Adipose tissue (tissue), 3 donors: Measurements from ENCODE around the gene PRXL2B. TPM values are rescaled to one million over a fixed set of nuclear protein-coding genes. Genes with fewer than 3 reads are reported as not detected.
"Not testable (repeated sequence)": the region's sequence is repeated elsewhere in the genome, so short reads cannot be mapped to it uniquely, and the experiment has no call there.

Source experiments
- H3K27ac ChIP-seq: one replicate; pipeline ENCODE4 v1.5.1; 2013; ENCODE audit warnings: low read depth, low read length
- WGBS, 3 donors: extraction: QIAGEN DNeasy Blood & Tissue Kit; methylation state at CpG; one replicate each; pipeline ENCODE4 v1.1.7; 2013; 5-methylcytosine and 5-hydroxymethylcytosine counted together
- polyA plus RNA-seq, 3 donors: library from polyadenylated mRNA; stranded (reverse); fragments of 200-250 nt; gene quantifications; one replicate each; pipeline ENCODE4 v1.2.3, GENCODE V29; 2013
- donor health status: healthy with polysubstance abuse.
- donor health status: Bipolar disorder and iron deficiency.
- donor health status: healthy.

The PRXL2B gene
- polyA plus RNA-seq, 3 donors = 6.5 to 9.8 (median 8.5) TPM

DNA sequence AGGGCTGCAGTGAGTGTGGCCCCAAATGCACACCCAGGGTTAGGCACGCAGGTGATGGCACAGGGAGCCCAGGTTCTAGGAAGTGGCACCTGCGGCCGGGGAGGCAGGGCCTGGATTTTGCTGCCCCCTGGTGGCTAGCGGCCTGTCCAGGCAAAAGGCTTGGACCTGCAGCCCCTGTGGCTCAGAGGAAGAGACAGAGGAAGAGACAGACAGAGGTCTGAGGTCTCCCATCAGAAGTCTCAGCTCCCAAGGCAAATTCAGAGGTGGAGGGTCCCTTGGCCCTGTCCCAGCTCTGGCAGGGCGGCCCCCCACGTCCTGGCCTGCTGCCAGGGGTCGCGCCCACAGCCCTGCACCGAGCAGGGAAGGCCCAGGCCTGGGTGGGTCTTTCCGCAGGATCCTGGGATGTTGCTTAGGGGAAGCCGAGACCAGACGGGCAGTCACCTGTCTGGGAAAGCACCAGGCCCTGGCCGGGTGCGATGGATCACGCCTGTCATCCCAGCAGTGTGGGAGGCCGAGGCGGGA lies 38.4 kb upstream of the PRXL2B start:
- peak overlapping the region; percentile 70 for H3K27ac ChIP-seq
- WGBS, 3 donors = 3 to 19% (median 8%) methylated on average over 17 of the region's 17 CpGs

- peak overlapping the region; percentile 95 for H3K27ac ChIP-seq
- 67 to 81% (median 69%) methylated on average over 18 to 24 of the region's 28 CpGs for WGBS, 3 donors
Observed at GRCh38 chr1:2549367-2550029, 37.1 kb upstream of the PRXL2B start.

- not testable (repeated sequence) for H3K27ac ChIP-seq
- 49 to 81% (median 55%) methylated on average over 7 to 11 of the region's 12 CpGs for WGBS, 3 donors
Observed at GRCh38 chr1:2550309-2550861, 36.2 kb upstream of the PRXL2B start.

DNA sequence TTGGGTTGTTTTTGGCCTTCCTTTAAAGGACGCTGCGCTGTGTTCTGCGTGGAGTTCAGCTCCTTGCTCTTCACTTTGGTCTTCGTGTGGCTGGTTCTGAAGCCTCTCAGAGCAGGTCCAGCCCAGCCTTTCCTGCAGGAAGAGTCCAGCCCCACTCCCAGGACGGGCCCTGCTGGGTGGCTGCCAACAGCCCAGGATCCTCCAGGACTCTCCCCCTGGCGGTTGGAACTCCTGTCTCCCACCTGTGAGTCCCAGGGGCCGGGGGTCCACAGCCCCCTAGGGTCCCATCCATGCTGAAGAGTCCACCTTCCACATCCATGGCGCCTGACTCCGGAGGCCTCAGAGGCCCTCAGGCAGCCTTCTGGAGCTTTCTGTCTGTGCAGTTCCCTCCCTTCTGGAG lies 35.0 kb upstream of the PRXL2B start:
- 66 to 76% (median 69%) methylated on average over 9 of the region's 9 CpGs for WGBS, 3 donors

DNA sequence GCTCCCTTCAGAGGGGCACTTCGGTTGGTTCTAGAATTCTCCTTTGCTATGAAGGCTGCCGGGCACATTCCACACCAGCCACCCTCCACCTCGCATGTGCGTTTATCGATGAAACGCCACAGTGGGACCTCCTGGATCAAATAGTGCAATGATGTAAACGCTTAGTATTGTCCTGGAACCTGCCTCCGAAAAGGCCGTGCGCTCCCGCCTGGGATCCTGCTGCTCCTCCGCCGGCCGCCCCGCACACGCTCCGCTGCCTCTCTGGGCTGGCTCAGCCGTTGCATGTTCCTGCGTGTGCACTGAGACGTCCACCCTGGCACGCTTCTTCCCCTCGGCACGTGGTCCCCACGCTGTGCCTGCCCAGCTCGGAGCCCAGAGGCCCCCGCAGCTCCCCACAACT lies 34.4 kb upstream of the PRXL2B start:
- H3K27ac ChIP-seq = no peak overlapping the region
- 91 to 94% (median 92%) methylated on average over 23 to 25 of the region's 26 CpGs for WGBS, 3 donors

More for the DNA sequence above, 35.0 kb upstream of the PRXL2B start:
- not testable (repeated sequence) for H3K27ac ChIP-seq

- not testable (repeated sequence) for H3K27ac ChIP-seq
- 62 to 83% (median 75%) methylated on average over 5 to 8 of the region's 9 CpGs for WGBS, 3 donors
Observed at GRCh38 chr1:2553076-2553475, 33.5 kb upstream of the PRXL2B start.

GRCh38 chr1:2553871-2554620 lies 32.5 kb upstream of the PRXL2B start:
- H3K27ac ChIP-seq = no peak overlapping the region
- WGBS, 3 donors = 77 to 80% (median 79%) methylated on average over 27 to 30 of the region's 30 CpGs

DNA sequence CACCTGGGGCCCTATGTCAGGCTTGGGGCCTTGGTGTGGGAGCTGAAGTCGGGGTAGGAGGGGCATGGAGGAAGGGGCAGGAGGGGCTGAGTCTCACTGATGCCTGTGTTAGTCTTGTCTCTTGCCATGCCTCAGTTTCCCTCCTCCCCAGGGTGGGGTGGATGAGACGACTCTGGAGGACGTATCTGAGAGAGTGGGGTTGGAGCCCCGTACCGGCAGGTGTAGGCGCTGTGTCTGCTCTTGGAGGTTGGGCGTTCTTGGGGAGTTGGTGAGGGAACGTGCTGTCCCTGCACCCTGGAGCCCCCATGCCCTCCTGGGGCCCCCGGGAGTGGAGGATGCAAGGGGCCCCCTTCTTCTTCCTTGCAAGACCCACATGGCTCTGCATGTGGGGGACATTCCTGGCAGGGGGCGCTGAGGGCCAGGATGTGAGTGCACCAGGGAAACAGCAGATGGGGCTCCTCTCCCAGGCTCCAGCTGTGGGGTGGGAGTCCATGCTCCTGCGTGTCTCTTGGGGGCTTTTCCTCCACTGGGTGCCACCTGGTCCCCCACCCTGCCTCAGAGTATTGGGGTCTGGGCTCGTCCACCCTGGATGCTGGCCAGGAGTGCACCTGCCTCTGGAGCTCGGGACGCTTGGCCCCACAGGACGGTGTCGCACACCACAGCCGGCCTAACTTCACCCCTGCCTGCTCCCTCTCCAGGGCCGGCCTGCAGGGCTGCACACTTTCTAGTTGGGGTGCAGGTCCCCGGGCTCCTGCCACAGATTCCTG lies 31.8 kb upstream of the PRXL2B start:
- WGBS, 3 donors = 39 to 54% (median 40%) methylated on average over 18 to 19 of the region's 19 CpGs
- H3K27ac ChIP-seq = no peak overlapping the region

- no peak overlapping the region for H3K27ac ChIP-seq
Observed at GRCh38 chr1:2555634-2556276, 30.8 kb upstream of the PRXL2B start.

DNA sequence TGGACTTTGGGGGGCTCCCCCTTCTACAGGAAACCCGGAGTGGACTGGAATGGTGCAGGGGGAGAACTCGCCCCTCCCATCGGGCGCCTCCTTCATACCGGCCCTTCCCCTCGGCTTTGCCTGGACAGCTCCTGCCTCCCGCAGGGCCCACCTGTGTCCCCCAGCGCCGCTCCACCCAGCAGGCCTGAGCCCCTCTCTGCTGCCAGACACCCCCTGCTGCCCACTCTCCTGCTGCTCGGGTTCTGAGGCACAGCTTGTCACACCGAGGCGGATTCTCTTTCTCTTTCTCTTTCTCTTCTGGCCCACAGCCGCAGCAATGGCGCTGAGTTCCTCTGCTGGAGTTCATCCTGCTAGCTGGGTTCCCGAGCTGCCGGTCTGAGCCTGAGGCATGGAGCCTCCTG lies 30.3 kb upstream of the PRXL2B start, which contains the start of gene TNFRSF14:
Gene TNFRSF14, plus strand, starts transcription at position 95 of the 401 bp plus-strand sequence. Its CDS starts 294 bp downstream, at position 389.
- 0 to 8% (median 0%) methylated on average over 16 of the region's 16 CpGs for WGBS, 3 donors
- peak within 1 kb of the TSS; percentile 53 for H3K27ac ChIP-seq

More at GRCh38 chr1:2555634-2556276, 30.8 kb upstream of the PRXL2B start:
- WGBS, 3 donors = 1 to 30% (median 3%) methylated on average over 26 of the region's 26 CpGs

GRCh38 chr1:2556678-2557481 lies 29.7 kb upstream of the PRXL2B start:
- 7 to 27% (median 10%) methylated on average over 23 to 24 of the region's 24 CpGs for WGBS, 3 donors

DNA sequence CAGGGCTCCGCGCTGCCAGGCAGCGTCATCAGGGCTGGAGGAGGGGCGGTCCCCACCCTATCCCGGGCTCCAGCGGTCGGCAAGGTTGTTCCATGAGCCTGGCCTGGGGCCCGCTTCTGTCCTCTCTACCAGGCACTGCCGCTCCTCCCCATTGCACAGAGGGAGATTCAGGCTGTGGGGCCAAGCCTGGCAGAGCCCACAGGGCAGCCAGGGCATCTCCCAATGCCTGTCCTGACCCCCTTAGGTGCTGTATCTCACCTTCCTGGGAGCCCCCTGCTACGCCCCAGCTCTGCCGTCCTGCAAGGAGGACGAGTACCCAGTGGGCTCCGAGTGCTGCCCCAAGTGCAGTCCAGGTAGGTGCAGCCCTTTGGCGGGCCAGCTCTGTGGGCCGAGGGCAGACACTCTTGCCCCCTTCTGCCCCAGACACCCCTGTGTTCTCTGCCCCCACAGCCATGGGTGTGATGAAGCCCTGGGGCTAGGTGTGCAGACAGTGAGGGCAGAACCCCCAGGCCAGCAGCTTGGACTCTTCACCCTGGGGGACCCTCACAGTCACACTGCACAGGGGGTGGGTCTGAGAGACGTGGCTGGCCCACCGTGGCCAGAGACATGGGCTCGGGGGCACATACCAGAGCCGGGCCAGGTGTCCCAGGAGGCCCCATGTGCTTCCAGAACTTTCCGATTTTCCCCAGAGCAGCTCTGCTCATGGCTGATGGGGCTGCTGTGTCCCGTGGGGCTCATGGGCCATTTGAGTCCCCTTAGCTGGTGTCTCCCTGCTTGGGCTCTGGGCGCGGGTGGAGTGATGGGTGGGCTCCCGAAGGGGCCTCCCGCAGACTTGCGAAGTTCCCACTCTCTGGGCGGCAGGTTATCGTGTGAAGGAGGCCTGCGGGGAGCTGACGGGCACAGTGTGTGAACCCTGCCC lies 28.8 kb upstream of the PRXL2B start:
- WGBS, 3 donors = 77 to 84% (median 82%) methylated on average over 27 to 30 of the region's 30 CpGs
- no peak overlapping the region for H3K27ac ChIP-seq

More at GRCh38 chr1:2556678-2557481, 29.7 kb upstream of the PRXL2B start:
- H3K27ac ChIP-seq = peak overlapping the region; percentile 53

DNA sequence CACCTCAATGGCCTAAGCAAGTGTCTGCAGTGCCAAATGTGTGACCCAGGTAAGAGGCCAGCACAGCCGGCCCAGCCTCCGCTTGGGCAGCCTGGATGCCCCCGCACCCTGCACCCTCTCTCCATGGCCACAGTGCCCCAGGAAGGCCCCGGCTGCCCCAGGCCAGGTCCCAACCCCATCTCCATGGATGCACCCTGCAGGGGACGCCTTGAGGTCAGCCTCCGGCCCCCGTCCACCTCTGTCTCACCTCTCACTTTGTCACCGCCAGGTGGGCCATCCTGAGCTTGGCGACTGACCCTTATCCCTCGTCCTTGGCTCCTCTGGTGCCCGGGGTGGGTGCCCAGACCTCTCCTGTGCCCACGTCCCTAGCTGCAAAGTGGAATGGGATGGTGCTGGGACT lies 28.2 kb upstream of the PRXL2B start:
- H3K27ac ChIP-seq = no peak overlapping the region

DNA sequence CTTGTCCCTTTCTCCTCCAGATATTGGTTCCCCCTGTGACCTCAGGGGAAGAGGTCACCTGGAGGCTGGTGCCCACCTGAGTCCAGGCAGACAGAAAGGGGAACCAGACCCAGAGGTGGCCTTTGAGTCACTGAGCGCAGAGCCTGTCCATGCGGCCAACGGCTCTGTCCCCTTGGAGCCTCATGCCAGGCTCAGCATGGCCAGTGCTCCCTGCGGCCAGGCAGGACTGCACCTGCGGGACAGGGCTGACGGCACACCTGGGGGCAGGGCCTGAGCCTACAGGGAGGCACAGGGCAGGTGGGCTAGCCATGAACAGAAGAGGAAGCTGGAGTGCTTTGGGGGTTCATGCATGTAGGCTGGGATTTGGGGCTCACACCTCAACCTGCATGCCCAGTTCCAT lies 27.7 kb upstream of the PRXL2B start:
- 90 to 98% (median 94%) methylated on average over 6 of the region's 6 CpGs for WGBS, 3 donors
- no peak overlapping the region for H3K27ac ChIP-seq

More for the DNA sequence above, 28.2 kb upstream of the PRXL2B start:
- WGBS, 3 donors = 95% methylated on average over 12 of the region's 12 CpGs

DNA sequence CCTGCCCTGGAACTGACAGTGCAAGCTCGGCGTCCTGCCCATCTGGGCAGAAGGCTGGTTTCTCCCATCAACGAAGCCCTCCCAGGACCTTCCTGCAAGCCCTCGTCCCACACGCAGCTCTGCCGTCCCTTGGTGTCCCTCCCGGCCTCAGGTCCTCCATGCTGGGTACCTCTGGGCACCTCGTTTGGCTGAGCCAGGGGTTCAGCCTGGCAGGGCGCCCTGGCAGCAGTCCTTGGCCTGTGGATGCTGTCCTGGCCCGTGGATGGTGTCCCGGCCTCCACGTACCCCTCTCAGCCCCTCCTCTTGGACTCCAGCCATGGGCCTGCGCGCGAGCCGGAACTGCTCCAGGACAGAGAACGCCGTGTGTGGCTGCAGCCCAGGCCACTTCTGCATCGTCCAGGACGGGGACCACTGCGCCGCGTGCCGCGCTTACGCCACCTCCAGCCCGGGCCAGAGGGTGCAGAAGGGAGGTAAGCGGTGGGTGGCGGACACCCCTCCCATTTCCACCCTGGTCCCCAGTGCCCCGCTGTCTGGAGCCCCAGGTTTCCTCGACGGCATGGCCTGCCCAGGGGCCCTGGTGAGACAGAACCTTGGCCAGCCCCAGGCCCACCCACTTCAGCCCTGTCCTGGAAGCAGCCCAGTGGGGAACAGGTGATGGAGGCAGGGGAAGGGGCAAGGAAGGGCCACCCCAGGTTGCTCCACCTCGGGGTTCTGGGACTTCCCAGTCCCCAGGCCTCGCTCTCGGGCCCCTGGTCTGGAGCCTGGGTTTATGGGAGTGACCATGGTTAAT lies 26.9 kb upstream of the PRXL2B start:
- H3K27ac ChIP-seq = no peak overlapping the region
- 81 to 85% (median 81%) methylated on average over 33 to 35 of the region's 35 CpGs for WGBS, 3 donors
